Medulla oblongata (tissue), 1 donor: ENCODE results near the gene RUNX1.

ENCODE experiments used
- DNase-seq: peaks from one replicate; pipeline ENCODE4 v3.0.0-alpha.2; 2015; ENCODE audit errors: extremely low spot score

RUNX1 gene

DNA sequence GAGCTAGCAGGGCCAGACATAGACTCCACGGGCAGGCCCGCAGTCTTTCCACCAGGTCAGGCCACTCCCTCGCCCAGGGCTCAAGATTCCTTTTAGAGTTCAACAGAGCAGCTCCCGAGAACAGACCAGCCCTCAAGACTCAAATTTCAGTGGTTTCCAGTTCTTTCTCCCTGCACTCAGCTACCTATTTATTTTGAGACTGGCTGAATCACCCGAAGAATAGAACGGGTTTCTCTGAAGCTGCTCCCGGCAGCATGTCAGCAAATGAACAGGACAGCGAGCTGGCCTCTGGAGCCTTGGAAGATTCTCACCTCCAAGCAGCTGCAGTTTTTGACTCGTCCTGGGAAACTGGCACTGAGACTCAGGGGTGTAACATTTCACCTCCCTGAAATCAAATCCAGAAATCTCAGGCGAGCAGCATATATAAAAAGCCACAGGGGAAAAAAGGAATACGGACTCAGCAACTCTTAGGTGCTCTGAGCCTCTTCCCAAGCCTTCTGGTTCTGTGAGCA lies 202.4 kb downstream of the RUNX1 start:
- no peak for DNase-seq

DNA sequence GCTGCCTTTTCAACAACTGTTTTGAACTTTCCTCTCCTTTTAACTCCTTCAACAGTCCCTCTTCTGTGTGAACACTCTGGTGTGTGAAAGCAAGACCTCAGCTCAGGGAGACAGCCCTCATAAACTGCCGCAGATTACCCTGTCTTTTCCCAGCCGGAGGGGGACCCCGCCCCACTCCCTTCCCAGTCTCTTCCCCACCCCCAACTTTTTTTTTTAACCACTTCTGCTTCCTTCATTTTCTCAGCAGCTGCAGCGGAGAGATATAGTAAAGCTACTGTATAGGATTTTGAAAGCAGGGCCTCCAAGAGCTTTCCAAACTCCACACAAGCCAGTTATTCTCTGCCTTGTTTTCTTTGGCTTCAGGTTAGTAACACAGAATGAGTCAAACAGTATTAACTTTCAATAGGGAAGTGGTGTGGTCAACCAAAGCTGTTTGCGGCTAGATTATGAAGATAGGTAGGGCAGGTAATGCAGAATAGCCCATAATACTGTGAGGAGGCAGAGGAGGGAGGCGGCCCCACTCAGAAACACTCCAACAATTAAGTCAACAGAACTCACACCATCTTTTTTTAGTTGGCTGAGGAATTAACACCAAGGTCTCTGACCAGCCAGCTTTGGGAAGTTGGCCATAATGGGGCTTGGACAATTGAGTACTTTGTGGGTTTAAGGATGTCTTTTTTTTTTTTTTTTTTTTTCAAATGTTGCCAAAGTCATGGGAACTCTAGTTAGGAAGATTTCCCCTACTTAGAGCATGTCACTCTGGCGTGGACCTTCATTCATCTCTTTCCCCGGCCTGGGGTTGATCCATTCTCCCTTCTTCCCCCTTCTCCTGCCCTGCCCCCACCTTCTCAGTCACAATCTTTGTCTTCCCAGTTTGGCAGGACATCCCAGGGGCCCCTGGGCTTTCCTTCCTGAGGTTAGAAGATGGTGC lies 203.3 kb downstream of the RUNX1 start:
- DNase-seq, result no peak

DNA sequence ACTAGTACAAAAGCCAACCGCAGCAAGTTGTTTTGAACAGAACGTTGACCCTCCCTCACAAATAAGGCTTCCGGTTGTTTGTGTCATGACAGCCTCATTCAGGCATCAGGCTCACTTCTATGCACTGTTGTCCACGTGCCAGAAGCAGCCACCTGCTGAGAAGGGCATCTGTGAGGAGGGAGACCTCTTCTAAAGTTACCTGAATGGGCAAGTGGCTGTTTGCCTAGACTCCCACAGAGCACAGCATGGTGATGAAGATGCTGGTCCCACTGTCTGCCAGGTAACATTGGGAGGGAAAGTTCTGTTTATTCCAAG lies 204.2 kb downstream of the RUNX1 start:
- DNase-seq, result no peak

DNA sequence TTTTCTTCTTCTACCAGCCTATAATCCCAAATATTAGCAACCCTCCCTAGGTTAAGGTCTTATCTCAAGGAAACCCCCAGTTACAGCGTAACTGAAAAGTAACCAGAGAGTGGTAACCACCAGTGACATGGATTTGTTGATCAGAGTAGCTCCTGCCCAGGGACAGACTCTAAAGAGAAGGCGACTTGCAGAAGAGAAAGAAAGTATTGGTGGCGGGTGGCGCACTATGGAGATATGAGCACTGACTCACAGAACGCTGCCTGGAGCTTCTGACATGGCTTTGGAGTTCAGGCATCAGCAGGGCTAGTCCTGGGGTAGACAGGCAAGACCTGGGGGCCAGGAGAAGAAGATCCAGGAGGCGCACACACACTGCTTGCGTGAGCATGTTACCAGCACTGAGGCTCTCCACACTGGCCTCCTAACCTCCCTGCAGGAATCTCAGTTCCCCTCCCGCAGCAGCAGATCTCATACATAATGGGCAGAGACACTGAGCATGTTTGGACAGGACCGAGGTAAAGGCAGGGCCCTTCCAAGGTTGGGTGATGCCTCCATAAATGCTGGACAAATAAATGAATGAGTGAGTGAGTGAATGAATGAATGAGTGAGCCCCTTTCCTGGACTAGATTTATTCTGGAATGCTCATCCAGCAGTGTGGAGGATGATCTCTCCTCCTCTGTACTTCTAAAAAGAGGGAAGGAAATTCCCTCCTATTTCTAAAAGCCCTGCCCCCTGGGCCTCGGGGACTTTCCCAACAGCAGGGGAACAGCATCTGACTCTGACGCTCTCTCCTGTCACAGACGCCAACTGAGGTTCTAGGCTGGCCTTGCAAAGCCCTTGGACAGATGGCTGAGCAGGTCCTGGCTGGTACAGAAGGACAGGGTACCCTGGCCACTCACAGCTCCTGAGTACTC lies 204.8 kb downstream of the RUNX1 start:
- DNase-seq, result peak; percentile 50

DNA sequence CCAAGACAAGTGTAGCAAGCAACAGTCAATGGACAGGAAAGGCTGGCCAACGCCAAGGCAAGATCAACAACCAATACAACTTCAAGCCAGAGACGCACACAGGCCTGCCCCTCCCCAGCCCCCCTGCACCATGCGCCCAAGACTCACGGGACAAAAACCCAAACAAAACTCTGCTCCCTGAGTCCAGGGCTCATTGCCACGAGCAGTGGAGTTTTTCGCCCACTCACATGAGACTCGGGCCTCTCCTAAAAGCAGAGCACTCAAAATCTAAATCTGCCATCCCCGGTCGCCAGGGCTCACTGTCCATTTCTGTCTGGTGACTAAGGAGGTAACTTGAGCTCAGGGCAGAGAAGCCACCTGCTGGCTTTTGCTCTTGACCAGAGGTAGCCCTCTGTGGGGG lies 205.5 kb downstream of the RUNX1 start:
- DNase-seq, result no peak

DNA sequence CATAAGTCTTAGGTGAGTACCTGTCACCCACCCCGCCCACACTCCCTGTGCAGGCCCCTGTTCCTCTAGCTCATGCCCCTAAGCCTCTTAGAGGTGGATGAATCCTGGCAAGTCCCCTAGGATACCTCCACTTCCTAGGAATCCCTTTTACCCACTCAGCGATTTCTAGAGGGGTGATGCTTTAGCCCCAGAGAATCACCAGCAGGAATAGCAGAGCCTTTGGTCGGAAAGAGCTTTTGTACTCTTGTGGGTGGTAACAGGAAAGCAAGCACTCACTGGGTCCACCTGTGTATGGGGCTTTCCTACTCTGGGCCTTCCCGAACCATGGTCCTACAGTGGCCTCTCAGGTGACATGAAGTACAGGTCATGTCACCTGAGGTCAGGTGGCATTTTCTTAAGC lies 207.9 kb downstream of the RUNX1 start:
- no peak for DNase-seq

DNA sequence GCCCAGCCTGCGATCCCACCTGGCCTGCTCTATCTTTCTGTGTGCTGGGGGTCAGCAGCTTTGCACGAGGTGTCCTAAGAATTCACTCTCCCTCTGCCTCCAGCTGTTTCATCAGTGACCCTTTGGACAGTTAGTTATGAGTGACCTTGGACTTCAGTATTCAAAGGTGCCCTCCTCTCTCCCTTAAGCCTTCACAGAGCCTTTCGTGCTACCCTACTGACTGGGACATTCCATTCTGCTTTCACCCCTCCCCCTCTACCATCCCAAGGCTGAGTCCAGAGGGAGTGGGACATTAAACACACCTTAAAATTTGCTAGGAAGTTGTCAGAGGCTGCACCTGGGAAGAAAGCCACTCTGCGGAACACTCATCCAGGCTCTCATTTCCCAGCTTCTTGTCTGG lies 208.4 kb downstream of the RUNX1 start:
- DNase-seq, result no peak

DNA sequence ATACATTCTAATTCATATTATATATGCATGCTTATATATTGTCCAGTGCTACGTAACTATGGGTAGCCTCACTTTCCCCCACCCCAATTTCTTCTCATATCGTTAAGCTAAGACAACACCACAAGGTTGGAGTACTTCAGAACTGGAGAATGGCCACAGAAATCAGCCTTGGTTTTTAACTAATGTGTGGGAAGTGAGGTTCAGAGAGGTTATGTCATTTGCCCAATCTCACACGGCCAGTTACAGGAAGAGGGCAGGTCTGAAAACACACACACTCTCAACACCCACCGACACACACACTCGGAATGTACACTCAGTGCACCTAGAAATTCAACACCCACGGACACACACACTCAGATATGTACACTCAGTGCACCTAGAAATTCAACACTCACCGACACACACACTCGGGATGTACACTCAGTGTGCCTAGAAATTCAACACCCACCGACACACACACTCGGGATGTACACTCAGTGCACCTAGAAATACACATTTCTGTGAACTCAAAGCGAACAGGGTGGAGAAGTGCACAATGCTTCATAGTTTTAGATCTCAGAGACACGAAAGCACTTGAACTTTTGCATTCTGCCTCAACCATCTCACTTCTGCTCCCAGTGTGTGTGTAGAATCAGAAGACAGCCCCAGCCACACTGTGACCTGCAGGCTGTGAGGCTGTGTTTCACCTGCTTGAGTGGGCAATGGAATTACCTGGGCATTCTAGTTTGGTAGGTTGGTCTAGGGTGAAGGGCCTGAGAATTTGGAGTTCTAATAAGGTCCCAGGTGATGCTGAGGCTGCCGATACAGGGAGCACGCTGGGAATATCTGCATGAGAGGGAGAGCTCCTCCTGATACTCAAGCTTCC lies 209.9 kb downstream of the RUNX1 start:
- no peak for DNase-seq

DNA sequence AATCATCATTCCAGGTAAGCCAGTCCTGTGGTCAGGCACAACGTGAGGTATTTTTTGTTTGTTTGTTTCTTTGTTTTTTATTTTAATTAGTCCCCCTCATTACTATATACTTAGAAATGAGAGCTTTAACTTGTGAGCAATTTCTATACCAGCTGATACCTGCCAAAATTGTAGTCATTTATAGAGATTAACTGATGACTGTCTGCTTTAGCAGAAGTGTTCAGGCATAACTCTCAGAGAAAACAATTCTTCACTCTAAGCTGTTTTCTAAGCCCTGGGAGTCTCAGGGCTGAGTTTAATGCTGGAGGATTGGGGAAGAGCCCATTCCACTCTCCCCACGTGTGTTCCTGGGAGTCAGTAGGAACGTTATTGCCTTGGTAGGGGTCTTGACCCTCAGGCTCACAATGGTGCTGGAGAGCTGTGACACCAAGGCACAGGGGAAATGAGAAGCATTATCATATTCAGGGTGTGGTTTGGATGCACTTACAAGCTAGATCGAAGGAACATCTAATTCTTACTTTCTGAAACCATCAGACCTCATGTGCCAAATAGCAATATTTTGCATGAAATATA lies 212.1 kb downstream of the RUNX1 start:
- no peak for DNase-seq

DNA sequence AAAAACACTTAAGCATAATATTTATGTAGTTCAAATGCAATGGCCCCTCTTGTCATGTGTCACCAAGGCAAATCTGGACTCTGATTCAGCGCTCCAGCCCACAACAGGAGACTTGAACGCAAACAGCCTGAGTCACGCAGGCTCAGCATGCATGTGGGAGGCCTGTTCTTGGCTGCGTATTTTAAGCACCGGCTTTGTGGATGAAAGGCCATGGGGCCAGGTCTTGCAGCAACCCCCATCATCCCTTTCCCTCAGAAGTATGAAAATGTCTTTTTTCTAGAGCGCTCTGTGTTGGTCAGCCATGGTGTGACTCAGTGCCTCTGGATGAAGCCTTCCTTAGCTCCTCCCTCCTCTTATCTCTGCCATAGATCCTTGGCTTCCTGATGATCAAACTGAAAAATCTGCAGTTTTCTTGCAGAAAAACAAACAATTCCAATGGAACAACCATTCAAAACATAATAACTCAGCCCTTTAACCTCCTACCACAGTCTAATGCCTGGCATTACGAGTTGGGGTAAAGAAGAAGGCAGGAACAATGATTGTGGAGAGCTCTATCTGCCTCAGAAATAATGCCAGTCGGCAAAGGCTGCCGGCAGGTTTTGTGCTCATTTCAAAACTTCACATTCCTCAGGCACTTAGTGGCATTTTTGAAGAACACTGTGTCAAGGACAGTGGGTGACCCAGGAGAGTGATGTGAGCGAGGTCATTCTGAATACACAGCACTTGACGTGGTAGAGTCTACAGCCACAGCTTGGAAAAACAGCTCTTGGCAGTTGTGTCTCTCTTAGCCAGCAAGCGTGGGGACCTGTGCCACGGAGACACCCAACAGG lies 212.8 kb downstream of the RUNX1 start:
- peak; percentile 51 for DNase-seq

DNA sequence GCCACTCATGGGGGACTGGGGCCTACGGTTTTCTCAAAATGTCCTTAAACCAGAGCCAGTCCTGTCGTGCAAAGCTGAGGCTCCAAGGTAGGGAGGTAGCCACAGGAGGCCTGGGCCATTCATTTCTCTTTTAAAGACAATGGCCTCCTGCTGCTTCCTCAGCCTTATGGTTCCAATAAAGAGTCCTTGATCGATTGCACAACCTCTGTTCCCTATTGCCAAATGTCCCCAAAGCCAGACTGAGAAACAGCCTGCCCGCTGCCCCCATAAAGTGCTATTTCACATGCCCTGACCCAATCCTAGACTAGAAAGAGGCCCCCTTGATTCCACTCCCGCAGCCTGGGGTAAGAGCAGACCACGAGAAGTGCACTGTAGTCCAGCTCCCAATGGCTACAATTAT lies 213.6 kb downstream of the RUNX1 start:
- no peak for DNase-seq

DNA sequence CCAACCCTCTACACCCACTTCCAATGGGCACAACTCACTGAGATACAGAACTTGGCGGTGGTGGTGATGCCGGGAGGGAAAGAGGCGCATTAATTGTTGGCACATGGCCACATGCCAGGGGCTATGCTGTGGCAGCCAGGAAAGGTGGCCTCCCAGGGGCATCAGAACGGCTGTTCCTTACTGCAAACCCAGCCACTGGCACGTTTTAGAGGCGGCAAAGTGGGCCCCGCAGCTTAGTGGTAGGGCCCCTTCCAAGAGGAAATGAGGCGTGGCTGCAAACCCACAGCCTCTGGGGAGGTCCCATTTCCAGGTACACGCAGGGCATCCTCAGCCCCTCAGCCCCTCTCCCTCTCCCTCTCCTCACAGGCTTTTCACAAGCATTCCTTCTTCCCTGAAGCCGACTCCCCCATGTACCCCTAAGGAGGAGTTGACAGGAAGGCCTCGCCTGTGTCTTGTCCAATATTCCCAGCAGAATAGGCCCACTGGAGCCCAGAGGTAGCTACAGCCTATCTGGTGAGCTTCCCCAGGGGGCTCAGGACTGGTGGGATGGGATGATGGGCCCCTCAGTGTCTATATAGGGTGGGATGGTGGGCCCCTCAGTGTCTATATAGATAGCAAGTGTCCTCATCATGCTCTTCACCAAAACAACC lies 214.1 kb downstream of the RUNX1 start:
- DNase-seq, result no peak

DNA sequence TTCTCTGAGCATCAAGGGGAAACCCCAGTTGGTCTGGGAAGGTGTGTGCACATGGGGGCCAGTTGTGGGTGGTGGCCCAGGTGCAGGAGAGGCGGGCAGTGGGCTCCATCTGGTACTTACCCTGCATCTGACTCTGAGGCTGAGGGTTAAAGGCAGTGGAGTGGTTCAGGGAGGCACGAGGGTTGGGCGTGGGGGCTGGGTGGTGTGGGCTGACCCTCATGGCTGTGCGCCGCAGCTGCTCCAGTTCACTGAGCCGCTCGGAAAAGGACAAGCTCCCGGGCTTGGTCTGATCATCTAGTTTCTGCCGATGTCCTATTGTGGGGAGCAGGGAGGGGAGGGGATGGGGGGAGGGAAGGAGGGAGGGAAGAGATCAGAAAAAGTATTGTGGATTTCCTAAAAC lies 214.8 kb downstream of the RUNX1 start:
- DNase-seq, result no peak

DNA sequence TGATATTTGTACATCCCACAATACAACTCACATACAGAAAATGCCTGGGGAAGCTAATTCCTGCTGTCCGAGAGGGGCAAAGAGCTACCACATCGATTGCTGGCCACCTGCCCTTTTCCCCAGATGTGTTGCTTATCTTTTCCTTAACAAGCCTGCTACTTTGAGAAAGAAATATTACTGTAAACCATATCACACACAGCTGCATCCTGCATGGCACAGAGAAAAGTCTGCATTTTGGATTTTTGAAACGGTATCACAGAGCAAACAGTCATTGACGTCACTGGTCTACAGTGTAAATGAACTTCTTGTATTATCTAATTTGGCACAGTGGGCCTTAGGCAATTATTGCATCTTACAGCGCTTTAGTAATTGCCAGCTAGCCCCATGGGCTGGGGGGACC lies 215.6 kb downstream of the RUNX1 start:
- DNase-seq, result no peak

DNA sequence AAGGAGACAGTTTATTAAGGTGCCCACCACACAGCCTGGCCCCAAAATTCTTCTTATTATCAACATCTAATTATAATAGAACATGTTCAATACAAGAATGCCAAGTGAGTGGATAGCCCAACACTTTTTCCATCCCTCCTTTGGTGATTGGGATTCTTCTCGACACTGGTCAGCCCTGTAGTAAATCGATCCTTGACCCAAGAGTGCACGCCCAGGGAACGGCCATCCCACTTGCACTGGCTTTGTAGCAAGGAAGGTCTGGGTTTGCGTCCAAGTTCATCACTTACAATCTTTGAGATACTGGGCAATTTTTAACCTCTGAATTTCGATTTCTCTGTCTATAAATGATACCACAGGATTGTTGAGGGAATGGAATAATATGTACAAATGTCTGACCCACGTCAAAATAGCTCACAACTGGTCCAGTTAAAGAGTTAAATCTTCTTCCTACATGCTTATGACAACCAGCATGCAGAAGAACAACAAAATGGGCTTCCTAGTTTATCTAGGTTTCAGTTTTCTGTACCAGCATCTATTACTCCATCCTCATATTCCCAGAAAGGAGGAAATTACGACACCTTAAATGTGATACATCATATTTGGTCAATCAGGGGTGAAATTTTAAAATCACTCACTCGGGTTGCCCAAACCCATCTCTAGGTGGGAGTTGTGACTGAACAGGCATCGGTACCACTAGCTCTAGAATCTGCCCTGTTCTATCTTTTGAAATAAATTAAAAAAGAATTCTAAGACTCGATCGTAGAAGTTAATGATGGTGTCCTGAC lies 218.5 kb downstream of the RUNX1 start:
- DNase-seq, result no peak

DNA sequence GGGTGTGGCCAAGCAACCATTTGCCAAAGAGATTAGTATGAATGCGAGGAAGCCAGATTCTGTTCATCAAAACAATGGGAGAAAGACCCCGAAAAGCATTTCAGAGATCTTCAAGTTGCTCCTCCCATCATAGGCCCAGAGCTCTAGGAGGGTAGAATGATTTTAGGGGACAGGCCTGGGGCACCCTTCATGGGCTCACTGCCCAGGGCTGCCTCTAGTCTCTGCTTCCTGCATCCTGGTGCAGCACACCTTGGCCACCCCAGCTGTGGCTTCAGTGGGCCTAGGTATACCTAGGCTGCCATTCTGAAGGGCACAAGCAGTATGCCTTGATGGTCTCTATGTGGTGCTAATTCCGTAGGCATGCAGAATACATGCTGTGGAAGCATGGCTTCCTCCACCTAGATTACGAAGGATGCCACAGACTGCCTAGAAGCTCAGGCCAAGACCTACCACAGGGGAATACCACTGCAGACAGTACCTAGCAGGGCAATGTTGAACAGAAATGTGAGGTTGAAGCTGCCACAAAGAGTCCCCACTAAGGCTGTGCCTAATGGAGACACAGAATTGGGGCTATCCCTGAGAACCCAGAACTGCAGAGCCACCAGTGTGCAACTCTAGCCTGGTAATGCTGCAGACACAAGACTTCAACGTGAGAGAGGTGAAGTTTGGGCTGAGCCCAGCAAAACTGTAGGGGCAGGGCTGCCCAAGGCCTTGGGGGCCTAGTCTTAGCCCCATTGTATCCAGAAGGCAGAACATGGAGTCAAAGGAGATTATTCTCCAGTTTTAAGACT lies 221.5 kb downstream of the RUNX1 start:
- DNase-seq, result no peak

DNA sequence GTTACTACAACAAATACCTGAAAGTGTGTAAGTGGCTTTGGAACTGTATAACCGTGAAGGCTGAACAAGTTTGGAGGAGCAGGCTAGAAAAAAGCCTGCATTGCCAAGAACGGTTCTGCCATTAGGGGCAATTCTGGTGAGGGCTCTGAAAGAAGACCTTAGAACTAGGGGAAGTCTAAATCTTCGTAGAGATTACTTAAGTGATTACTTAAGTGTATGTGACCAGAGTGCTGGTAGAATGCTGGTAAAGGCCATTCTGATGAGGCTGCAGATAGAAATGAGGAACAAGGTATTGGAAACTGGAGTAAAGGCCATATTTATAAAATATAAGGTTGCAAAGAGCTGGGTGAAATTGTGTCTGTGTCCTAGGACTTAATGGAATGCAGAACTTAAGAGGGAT lies 222.3 kb downstream of the RUNX1 start:
- peak; percentile 16 for DNase-seq

DNA sequence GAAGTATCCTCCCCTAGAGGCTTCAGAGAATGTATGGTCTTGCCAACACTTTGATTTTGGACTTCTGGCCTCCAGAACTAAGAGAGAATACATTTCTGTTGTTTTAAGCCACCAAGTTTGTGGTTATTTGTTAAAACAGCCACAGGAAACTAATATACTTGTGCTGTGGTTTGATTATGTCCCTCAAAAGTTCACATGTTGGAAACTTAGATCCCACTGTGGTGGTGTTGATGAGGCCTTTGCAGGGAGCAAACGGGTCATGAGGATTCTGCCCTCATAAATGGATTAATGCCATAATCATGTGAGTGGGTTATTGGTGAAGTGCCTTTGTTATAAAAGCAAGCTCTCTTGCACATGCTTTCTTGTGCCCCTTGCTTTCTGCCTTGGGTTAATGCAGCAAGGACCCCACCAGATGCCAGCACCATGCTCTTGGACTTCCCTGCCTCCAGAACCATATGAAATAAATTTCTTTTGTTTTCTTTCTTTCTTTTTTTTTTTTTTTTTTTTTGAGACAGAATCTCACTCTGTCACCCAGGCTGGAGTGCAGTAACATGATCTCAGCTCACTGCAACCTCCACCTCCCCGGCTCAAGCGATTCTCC lies 223.1 kb downstream of the RUNX1 start:
- no peak for DNase-seq
